ENCODE results near the gene TMEM94. TPM values are rescaled to one million over a fixed set of nuclear protein-coding genes. Genes with fewer than 3 reads are reported as not detected.

Gene TMEM94
- total RNA-seq, 1 experiment from 2014 or later = 67.0 TPM

DNA sequence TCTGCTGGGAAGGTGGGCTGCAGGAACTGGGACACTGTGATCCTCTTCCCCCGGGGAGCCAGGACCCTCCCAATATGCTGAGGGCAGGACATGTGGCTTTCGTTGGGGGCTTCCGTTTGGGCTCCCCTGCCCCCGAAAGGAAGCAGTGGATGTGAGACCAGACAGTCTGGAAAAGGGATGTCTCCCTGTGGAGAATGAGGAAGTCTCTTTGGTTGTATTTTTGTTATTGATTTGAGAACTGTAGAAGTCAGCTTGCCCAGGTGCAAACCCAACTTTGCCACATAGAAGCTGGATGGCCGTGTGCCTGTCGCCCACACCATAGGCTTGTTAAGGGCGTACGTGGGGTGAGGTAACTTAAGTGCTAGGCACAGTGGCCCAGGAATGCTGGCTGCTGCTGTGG lies 87.8 kb downstream of the TMEM94 start:
- DNase-seq (ENCODE audit: low spot score) = no peak
- Histone ChIP-seq H3K4me1 (ENCODE audit: insufficient read depth, low read length, poor library complexity, severe bottlenecking) (no peaks in the 10 kb centered on the region), H3K36me3 (ENCODE audit: insufficient read depth, low read length, poor library complexity, severe bottlenecking) (no peaks in the 10 kb centered on the region), H3K4me3 (ENCODE audit: low read depth, low read length, poor library complexity, severe bottlenecking) (no peak overlapping the region), H3K9me3 (ENCODE audit: low read depth, low read length, poor library complexity, severe bottlenecking) (no peaks in the 10 kb centered on the region), H3K27me3 (replicated peaks; ENCODE audit: insufficient read depth, low read depth, low read length, poor library complexity) (no peaks in the 10 kb centered on the region), H3K27ac (ENCODE audit: low read depth, low read length, poor library complexity, severe bottlenecking) (no peak overlapping the region)
- ChIA-PET CTCF (interaction anchor here (0.5 kb wide), 1 partner anchor 56 kb away, joined by 3 read pairs; no protein-coding TSS in a partner anchor), POLR2A (ENCODE audit: low non-redundant PET) (no interaction called here)
- no TSS peak for BruUV-seq (replicated peaks)
- intact Hi-C loops (cut with micrococcal nuclease; ENCODE audit: unreplicated experiment) = no loop called here
- no peak for TF ChIP-seq EZH2 (IDR thresholded peaks at IDR 0.05; ENCODE audit: borderline replicate concordance, low read depth, low read length, poor library complexity, severe bottlenecking)
- TF ChIP-seq, protein P1, sequence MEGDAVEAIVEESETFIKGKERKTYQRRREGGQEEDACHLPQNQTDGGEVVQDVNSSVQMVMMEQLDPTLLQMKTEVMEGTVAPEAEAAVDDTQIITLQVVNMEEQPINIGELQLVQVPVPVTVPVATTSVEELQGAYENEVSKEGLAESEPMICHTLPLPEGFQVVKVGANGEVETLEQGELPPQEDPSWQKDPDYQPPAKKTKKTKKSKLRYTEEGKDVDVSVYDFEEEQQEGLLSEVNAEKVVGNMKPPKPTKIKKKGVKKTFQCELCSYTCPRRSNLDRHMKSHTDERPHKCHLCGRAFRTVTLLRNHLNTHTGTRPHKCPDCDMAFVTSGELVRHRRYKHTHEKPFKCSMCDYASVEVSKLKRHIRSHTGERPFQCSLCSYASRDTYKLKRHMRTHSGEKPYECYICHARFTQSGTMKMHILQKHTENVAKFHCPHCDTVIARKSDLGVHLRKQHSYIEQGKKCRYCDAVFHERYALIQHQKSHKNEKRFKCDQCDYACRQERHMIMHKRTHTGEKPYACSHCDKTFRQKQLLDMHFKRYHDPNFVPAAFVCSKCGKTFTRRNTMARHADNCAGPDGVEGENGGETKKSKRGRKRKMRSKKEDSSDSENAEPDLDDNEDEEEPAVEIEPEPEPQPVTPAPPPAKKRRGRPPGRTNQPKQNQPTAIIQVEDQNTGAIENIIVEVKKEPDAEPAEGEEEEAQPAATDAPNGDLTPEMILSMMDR (conservative IDR thresholded peaks at IDR 0.05; ENCODE audit: low read depth, low read length) = no peak

DNA sequence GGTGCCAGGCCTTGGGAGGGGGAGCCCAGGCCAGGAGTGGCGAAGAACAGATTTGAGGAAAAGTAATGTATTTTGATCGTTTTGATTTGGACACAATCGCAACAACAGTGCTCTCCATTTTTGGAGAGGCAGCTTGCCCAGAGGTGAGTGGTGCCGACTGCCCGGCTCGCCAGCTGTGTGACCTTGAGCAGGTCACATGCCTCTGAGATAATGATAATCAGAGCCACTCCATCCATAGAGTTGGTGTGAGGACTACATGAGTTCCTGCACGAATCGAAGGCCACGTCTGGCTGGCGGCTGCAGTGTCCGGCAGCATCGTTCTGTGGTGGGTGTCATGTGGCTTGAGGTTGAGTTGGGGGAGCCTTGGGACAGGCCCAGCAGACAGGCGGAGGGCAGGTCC lies 89.7 kb downstream of the TMEM94 start:
- ChIA-PET CTCF (no interaction called here), POLR2A (ENCODE audit: low non-redundant PET) (no interaction called here)
- Histone ChIP-seq H3K9me3 (ENCODE audit: low read depth, low read length, poor library complexity, severe bottlenecking) (no peaks in the 10 kb centered on the region), H3K27me3 (replicated peaks; ENCODE audit: insufficient read depth, low read depth, low read length, poor library complexity) (no peaks in the 10 kb centered on the region), H3K36me3 (ENCODE audit: insufficient read depth, low read length, poor library complexity, severe bottlenecking) (no peaks in the 10 kb centered on the region), H3K4me3 (ENCODE audit: low read depth, low read length, poor library complexity, severe bottlenecking) (no peak overlapping the region), H3K27ac (ENCODE audit: low read depth, low read length, poor library complexity, severe bottlenecking) (no peak overlapping the region), H3K4me1 (ENCODE audit: insufficient read depth, low read length, poor library complexity, severe bottlenecking) (no peaks in the 10 kb centered on the region)
- BruUV-seq (replicated peaks) = no TSS peak
- intact Hi-C loops (cut with micrococcal nuclease; ENCODE audit: unreplicated experiment) = no loop called here
- no peak for TF ChIP-seq EZH2 (IDR thresholded peaks at IDR 0.05; ENCODE audit: borderline replicate concordance, low read depth, low read length, poor library complexity, severe bottlenecking)
- TF ChIP-seq, protein P1 (conservative IDR thresholded peaks at IDR 0.05; ENCODE audit: low read depth, low read length) = no peak
- no peak for DNase-seq (ENCODE audit: low spot score)

DNA sequence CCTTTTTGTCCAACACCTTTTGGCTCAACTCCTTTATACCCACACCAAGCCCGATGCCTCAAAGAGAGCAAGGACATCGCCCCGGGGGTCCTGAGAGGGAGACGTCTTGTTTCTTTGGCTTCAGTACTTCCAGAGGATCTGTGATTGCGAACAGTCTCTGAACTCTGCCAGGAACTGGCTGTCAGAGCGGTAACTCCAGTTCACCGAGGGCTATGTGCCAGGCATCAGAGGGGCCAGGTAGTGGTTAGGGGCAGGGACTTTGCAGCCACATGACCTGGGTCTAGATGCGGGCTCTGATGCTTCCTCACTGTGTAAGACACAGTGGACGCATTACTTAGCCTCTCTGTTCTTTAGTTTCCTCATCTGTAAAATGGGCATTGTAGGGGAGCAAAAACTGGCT lies 90.7 kb downstream of the TMEM94 start:
- no peaks in the 10 kb centered on the region for H3K4me1 ChIP-seq (ENCODE audit: insufficient read depth, low read length, poor library complexity, severe bottlenecking)
- no peaks in the 10 kb centered on the region for H3K36me3 ChIP-seq (ENCODE audit: insufficient read depth, low read length, poor library complexity, severe bottlenecking)
- H3K9me3 ChIP-seq (ENCODE audit: low read depth, low read length, poor library complexity, severe bottlenecking) = no peaks in the 10 kb centered on the region
- TF ChIP-seq, protein P1 (conservative IDR thresholded peaks at IDR 0.05; ENCODE audit: low read depth, low read length) = no peak
- no peak for TF ChIP-seq EZH2 (IDR thresholded peaks at IDR 0.05; ENCODE audit: borderline replicate concordance, low read depth, low read length, poor library complexity, severe bottlenecking)
- POLR2A ChIA-PET (ENCODE audit: low non-redundant PET) = no interaction called here
- CTCF ChIA-PET = no interaction called here
- no peak overlapping the region for H3K4me3 ChIP-seq (ENCODE audit: low read depth, low read length, poor library complexity, severe bottlenecking)
- H3K27ac ChIP-seq (ENCODE audit: low read depth, low read length, poor library complexity, severe bottlenecking) = no peak overlapping the region
- intact Hi-C loops (cut with micrococcal nuclease; ENCODE audit: unreplicated experiment) = no loop called here
- BruUV-seq (replicated peaks) = no TSS peak
- no peaks in the 10 kb centered on the region for H3K27me3 ChIP-seq (replicated peaks; ENCODE audit: insufficient read depth, low read depth, low read length, poor library complexity)
- no peak for DNase-seq (ENCODE audit: low spot score)

All from A673 (cell line).